Heart left ventricle (tissue), 16 donors: ENCODE measurements around the gene GATA3. TPM values are rescaled to one million over a fixed set of nuclear protein-coding genes. Genes with fewer than 3 reads are reported as not detected.
A peak's percentile ranks its signal among the peaks of the same experiment; 100 is the strongest.

ENCODE experiments used
- ATAC-seq, 4 donors: fragments of 200-7000 bp; cut with Tn5 transposase; one replicate each; pipeline ENCODE4 v1.9.1; 2020 to 2022; ENCODE audit warnings: moderate library complexity in 4 of 4, mild to moderate bottlenecking in 3 of 4, moderate number of reproducible peaks in 1 of 4
- DNase-seq, 5 donors: peaks; one replicate each; pipeline ENCODE4 v3.0.0-alpha.2; 2020
- H3K27ac ChIP-seq, 12 donors: fragments of 200-600 bp; sonication (generic) in 4 of 12; one replicate each; pipeline versions ENCODE4 v1.5.0 to v1.8.0; 2016 to 2022; ENCODE audit warnings: mild to moderate bottlenecking in 2 of 12
- H3K27me3 ChIP-seq, 9 donors: fragments of 200-600 bp; sonication (generic) in 2 of 9; one replicate each; pipeline versions ENCODE4 v1.5.1 to v1.8.0; 2016 to 2022; ENCODE audit warnings: mild to moderate bottlenecking in 3 of 9
- H3K36me3 ChIP-seq, 9 donors: fragments of 200-600 bp; sonication (generic) in 2 of 9; one replicate each; pipeline versions ENCODE4 v1.5.0 to v1.8.0; 2018 to 2022; ENCODE audit warnings: mild to moderate bottlenecking in 2 of 9
- H3K4me1 ChIP-seq, 12 donors: fragments of 200-600 bp; sonication (generic) in 4 of 12; one replicate each; pipeline versions ENCODE4 v1.5.0 to v1.8.0; 2016 to 2022; ENCODE audit warnings: mild to moderate bottlenecking in 3 of 12
- H3K4me3 ChIP-seq, 12 donors: fragments of 200-600 bp; sonication (generic) in 4 of 12; one replicate each; pipeline versions ENCODE4 v1.5.0 to v1.8.0; 2017 to 2022; ENCODE audit warnings: mild to moderate bottlenecking in 9 of 12, moderate library complexity in 4 of 12
- H3K9me3 ChIP-seq, 12 donors: fragments of 200-600 bp; sonication (generic) in 4 of 12; one replicate each; pipeline versions ENCODE4 v1.5.0 to v1.8.0; 2016 to 2022; ENCODE audit warnings: mild to moderate bottlenecking in 1 of 12
- POLR2A ChIP-seq, 2 donors: fragments of 450-650 bp; IDR thresholded peaks; one replicate each; pipeline ENCODE4 v1.6.1; 2017; ENCODE audit warnings: antibody characterized with exemption in 2 of 2, mild to moderate bottlenecking in 2 of 2, moderate library complexity in 2 of 2
- WGBS, 4 donors: extraction: QIAGEN DNeasy Blood & Tissue Kit in 2 of 4; methylation state at CpG; one replicate each; pipeline versions ENCODE4 v1.1.5 to v1.1.7; 2013 to 2018; 5-methylcytosine and 5-hydroxymethylcytosine counted together
- intact Hi-C, 10 donors: fragments of 100-400 bp; cut with DNase I; formaldehyde crosslinking; loops; one replicate each; pipeline versions ENCODE4 v1.11.1 to v1.14.2; 2022
- polyA plus RNA-seq, 2 donors: library from polyadenylated mRNA; stranded (reverse); fragments of 200-250 nt; gene quantifications; one replicate each; pipeline ENCODE4 v1.2.3, GENCODE V29; 2013
- total RNA-seq, 9 donors: library from RNA; depleted of rRNA in 2 of 9; stranded (reverse); fragments of >200 nt in 2 of 9; fragmentation: NEBNext Ultra II Directional in 3 of 9; extraction: Animal tissue kit (Norgen Biotek cat#: 25700) in 3 of 9; gene quantifications; one replicate each; pipeline versions ENCODE4 v1.1.0 to v1.2.4, GENCODE V29; 2016 to 2023
- TF ChIP-seq, protein P1 (sequence below), 12 donors: fragments of 200-600 bp; sonication (generic) in 4 of 12; IDR thresholded peaks; one replicate each; pipeline versions ENCODE4 v1.5.0 to v1.8.0; 2018 to 2022; ENCODE audit warnings: antibody characterized with exemption in 12 of 12, mild to moderate bottlenecking in 5 of 12
- donor health status: ischemic (EF 13 %, LVEDD 7.1; RV severe dilation, severe dysfunction).
- donor health status: healthy with polysubstance abuse.
- donor health status: DM: no; HTN: yes; CAD: no.
- donor health status: DM: no; HTN: no; CAD: no.
- donor health status: ischemic (EF 25% LVEDD 6.9; RV normal size, moderate dysfunction).
- donor health status: ischemic (EF 25% LVEDD 5.7; RV mildly dilated, moderate dysfunction).
- donor health status: healthy.
- donor health status: DM: yes; HTN: yes; CAD: no.
- donor health status: ischemic (EF 35%, LVEDD 5.7; RV mildly dilated, moderate dysfunction).
- donor health status: nonischemic (EF 11% LVEDD 7.7; RV severe dilation, severe dysfunction).
- donor health status: DM: yes; HTN: yes; CAD: no.
- donor health status: PGD.
- donor health status: ischemic (EF 29% LVEDD 5.4; RV normal size, mild dysfunction).
- donor health status: nonischemic (EF 23%, LVEDD 6.1; RV moderate dilation, normal function).

The GATA3 gene
- total and polyA plus RNA-seq, 11 donors, result 0.71 to 3.4 (median 1.4) TPM

DNA sequence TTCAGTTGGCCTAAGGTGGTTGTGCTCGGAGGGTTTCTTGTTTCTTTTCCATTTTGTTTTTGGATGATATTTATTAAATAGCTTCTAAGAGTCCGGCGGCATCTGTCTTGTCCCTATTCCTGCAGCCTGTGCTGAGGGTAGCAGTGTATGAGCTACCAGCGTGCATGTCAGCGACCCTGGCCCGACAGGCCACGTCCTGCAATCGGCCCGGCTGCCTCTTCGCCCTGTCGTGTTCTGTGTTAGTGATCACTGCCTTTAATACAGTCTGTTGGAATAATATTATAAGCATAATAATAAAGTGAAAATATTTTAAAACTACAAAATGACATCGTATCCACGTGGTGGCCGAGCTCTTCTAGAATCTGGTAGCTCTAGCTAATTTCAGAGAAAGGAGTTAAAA is 20.4 kb downstream of the GATA3 start:
- DNase-seq (no peak), ATAC-seq (no peak)
- TF ChIP-seq, protein P1, sequence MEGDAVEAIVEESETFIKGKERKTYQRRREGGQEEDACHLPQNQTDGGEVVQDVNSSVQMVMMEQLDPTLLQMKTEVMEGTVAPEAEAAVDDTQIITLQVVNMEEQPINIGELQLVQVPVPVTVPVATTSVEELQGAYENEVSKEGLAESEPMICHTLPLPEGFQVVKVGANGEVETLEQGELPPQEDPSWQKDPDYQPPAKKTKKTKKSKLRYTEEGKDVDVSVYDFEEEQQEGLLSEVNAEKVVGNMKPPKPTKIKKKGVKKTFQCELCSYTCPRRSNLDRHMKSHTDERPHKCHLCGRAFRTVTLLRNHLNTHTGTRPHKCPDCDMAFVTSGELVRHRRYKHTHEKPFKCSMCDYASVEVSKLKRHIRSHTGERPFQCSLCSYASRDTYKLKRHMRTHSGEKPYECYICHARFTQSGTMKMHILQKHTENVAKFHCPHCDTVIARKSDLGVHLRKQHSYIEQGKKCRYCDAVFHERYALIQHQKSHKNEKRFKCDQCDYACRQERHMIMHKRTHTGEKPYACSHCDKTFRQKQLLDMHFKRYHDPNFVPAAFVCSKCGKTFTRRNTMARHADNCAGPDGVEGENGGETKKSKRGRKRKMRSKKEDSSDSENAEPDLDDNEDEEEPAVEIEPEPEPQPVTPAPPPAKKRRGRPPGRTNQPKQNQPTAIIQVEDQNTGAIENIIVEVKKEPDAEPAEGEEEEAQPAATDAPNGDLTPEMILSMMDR (IDR thresholded peaks at IDR 0.05), result no peak
- TF ChIP-seq POLR2A (IDR thresholded peaks at IDR 0.05), result no peak
- no peak overlapping the region for H3K4me3 ChIP-seq
- peaks cover 0 to 27% (median 5%) of the 10 kb centered on the region in 9 donors for H3K27me3 ChIP-seq
- H3K36me3 ChIP-seq, result peaks cover 0 to 17% (median 0%) of the 10 kb centered on the region in 9 donors
- H3K27ac ChIP-seq, result no peak overlapping the region
- intact Hi-C loops, result no loop called here
- WGBS, 4 donors, result 91 to 93% (median 91%) methylated on average over 14 of the region's 14 CpGs
- no peaks in the 10 kb centered on the region for H3K9me3 ChIP-seq
- H3K4me1 ChIP-seq, result peaks cover 0 to 6% (median 0%) of the 10 kb centered on the region in 12 donors

DNA sequence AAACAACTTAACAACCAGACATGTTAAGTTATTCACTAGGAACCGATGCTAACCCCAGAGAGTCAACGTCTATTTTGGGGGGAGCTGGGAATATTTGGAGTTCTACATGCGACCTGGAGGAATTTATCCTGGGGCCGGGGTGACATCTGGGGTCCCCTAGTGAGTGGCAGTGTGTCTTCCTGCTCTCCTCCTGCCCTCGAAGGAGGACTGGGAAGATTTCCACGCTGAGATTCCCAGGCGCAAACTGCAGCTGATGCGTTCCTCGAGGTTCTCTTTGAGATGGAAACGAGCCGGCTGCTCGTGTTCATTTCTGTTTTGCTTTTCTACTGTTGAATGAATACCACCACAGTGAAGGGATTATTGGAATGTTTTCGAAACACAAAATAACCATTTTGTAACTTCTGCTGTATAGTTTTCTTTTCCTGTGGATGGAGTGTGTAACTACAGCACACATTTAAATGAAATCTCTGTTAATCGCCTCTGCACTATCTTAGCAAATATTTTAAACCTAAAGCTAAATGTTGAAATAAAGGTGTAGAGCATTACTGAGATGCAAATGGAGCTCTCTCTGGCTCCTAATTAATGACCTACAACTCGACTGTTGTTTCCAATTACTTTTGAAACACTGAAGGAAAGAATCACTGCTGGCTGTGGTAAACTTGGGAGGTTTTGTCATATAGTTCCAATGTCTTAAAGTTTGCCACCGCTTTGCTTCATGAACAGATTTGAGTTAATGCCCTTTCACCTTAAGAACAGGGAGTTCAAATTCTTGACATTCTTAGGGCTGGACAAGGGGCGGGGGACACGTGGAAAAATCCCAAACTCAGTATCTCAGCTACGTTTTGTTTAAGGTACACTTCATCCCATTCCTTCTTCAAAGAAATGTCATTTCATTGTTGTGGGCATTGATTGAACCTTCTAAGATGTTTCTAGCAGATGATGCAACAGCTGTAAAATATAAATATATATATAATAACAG is 21.1 kb downstream of the GATA3 start:
- ATAC-seq (no peak), DNase-seq (no peak)
- no peaks in the 10 kb centered on the region for H3K9me3 ChIP-seq
- peaks cover 0 to 6% (median 0%) of the 10 kb centered on the region in 12 donors for H3K4me1 ChIP-seq
- WGBS, 4 donors, result 52 to 59% (median 56%) methylated on average over 19 of the region's 19 CpGs
- H3K27ac ChIP-seq, result no peak overlapping the region
- no peak overlapping the region for H3K4me3 ChIP-seq
- TF ChIP-seq, protein P1 (IDR thresholded peaks at IDR 0.05), result peak in 1 of 12 donors; percentile 6
- no peak for TF ChIP-seq POLR2A (IDR thresholded peaks at IDR 0.05)
- H3K27me3 ChIP-seq, result peaks cover 0 to 26% (median 5%) of the 10 kb centered on the region in 9 donors
- intact Hi-C loops, result no loop called here
- peaks cover 0 to 15% (median 0%) of the 10 kb centered on the region in 9 donors for H3K36me3 ChIP-seq

DNA sequence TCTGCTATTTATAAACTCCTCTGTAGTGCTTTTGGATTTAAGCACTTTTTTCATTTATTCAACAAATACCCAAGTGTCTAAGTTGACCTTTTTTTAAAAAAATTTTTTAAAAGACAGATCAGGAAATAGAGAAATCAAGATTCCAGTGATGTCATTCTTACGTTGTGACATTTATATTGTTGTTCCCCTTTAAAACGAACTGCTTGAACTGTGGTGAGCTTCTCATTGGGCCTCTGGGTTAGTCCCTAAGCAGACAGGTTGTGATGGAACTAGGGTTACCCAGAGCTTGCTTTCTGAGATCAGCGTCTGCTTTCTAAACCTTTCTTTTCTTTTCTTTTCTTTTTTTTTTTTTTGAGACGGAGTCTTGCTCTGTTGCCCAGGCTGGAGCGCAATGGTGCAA is 22.4 kb downstream of the GATA3 start:
- ATAC-seq, result no peak
- peaks cover 0 to 4% (median 0%) of the 10 kb centered on the region in 12 donors for H3K4me1 ChIP-seq
- H3K4me3 ChIP-seq, result no peak overlapping the region
- no peak for DNase-seq
- 85 to 91% (median 88%) methylated on average over 5 of the region's 5 CpGs for WGBS, 4 donors
- no peaks in the 10 kb centered on the region for H3K9me3 ChIP-seq
- peaks cover 0 to 15% (median 0%) of the 10 kb centered on the region in 9 donors for H3K36me3 ChIP-seq
- TF ChIP-seq, protein P1 (IDR thresholded peaks at IDR 0.05), result no peak
- TF ChIP-seq POLR2A (IDR thresholded peaks at IDR 0.05), result no peak
- peaks cover 0 to 22% (median 2%) of the 10 kb centered on the region in 9 donors for H3K27me3 ChIP-seq
- intact Hi-C loops, result no loop called here
- no peak overlapping the region for H3K27ac ChIP-seq

DNA sequence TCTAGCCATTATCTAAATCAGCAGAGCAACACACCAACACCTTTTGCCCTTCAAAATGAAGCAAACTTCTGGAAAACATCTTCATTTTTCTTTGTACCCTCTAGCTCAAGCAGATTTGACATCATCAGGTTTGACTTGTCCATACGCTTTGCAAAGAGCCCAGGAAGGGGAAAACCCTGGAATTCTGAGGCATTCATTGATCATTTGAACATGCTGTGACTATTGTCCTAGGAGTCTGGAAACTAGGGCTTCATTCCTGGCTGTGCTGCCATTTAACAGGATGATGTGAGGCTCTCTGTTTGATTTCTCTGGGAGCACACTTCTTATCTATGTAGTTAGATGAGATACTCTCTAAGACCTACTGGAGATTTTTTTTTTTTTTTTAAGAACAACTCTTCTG is 23.5 kb downstream of the GATA3 start:
- no peak for TF ChIP-seq POLR2A (IDR thresholded peaks at IDR 0.05)
- TF ChIP-seq, protein P1 (IDR thresholded peaks at IDR 0.05), result no peak
- Histone ChIP-seq H3K4me3 (no peak overlapping the region), H3K9me3 (no peaks in the 10 kb centered on the region), H3K4me1 (no peaks in the 10 kb centered on the region), H3K27me3 (peaks cover 0 to 20% (median 0%) of the 10 kb centered on the region in 9 donors), H3K36me3 (peaks cover 0 to 14% (median 0%) of the 10 kb centered on the region in 9 donors), H3K27ac (no peak overlapping the region)
- intact Hi-C loops, result no loop called here
- WGBS, 4 donors, result 91 to 96% (median 96%) methylated on average over 1 of the region's 1 CpG
- ATAC-seq (no peak), DNase-seq (no peak)
